PC-9 (cell line): ENCODE data around the gene EVI5L. TPM values are rescaled to one million over a fixed set of nuclear protein-coding genes. Genes with fewer than 3 reads are reported as not detected.

Experiments
- BruUV-seq: library from RNA; stranded (reverse); fragments of 400-500 nt; replicated peaks from 2 replicates; lab custom pipeline; 2021; lab: Mats Ljungman, UMichigan
- CTCF ChIA-PET: fragments of 300-600 bp; sonication (Branson Sonifier 250); formaldehyde crosslinking; loops from one replicate; lab custom pipeline; 2022; ENCODE audit warnings: antibody characterized with exemption; lab: Charles Lee
- POLR2A ChIA-PET: fragments of 300-600 bp; sonication (Branson Sonifier 250); formaldehyde crosslinking; loops from one replicate; lab custom pipeline; 2022; ENCODE audit warnings: antibody characterized with exemption; ENCODE audit not compliant: unreplicated experiment; lab: Charles Lee
- DNase-seq, 2 experiments: peaks; one replicate each; pipeline versions ENCODE4 v3.0.0 to v3.0.0-alpha.2; 2015 to 2022; ENCODE audit warnings: mixed read lengths in 1 of 2
- H2AFZ ChIP-seq: fragments of 200-600 bp; sonication (generic); 2 replicates; pipeline ENCODE4 v1.8.1; 2017; ENCODE audit warnings: antibody characterized with exemption
- H3F3A ChIP-seq: fragments of 200-600 bp; sonication (generic); 2 replicates; pipeline ENCODE4 v1.8.1; 2017; ENCODE audit warnings: antibody characterized with exemption, mild to moderate bottlenecking, low read depth; ENCODE audit not compliant: insufficient read depth
- H3K27ac ChIP-seq: fragments of 200-600 bp; sonication (generic); 2 replicates; pipeline ENCODE4 v1.6.1; 2016; ENCODE audit warnings: mixed run types
- H3K27me3 ChIP-seq: fragments of 200-600 bp; sonication (generic); 2 replicates; pipeline ENCODE4 v1.6.1; 2016; ENCODE audit warnings: low read depth, mixed run types; ENCODE audit not compliant: insufficient read depth
- H3K36me3 ChIP-seq: fragments of 200-600 bp; sonication (generic); 2 replicates; pipeline ENCODE4 v1.6.1; 2016; ENCODE audit warnings: low read depth, mixed run types
- H3K4me1 ChIP-seq: fragments of 200-600 bp; sonication (generic); replicated peaks from 2 replicates; pipeline ENCODE4 v1.6.1; 2016; ENCODE audit warnings: mixed run types; ENCODE audit not compliant: insufficient read depth
- H3K4me2 ChIP-seq: fragments of 200-600 bp; sonication (generic); 2 replicates; pipeline ENCODE4 v1.6.1; 2017; ENCODE audit warnings: mixed run types
- H3K4me3 ChIP-seq: fragments of 200-600 bp; sonication (generic); 2 replicates; pipeline ENCODE4 v1.6.1; 2016; ENCODE audit warnings: mixed run types
- H3K79me2 ChIP-seq: fragments of 200-600 bp; sonication (generic); 2 replicates; pipeline ENCODE4 v1.6.1; 2017; ENCODE audit warnings: low read depth, mixed run types
- H3K9me2 ChIP-seq: fragments of 200-600 bp; sonication (generic); 2 replicates; pipeline ENCODE4 v1.8.1; 2017; ENCODE audit warnings: mild to moderate bottlenecking; ENCODE audit not compliant: insufficient read depth
- H3K9me3 ChIP-seq: fragments of 200-600 bp; sonication (generic); 2 replicates; pipeline ENCODE4 v1.8.1; 2016; ENCODE audit warnings: low read depth; ENCODE audit not compliant: insufficient read depth
- H4K20me1 ChIP-seq: fragments of 200-600 bp; sonication (generic); 2 replicates; pipeline ENCODE4 v1.8.1; 2017; ENCODE audit not compliant: insufficient read depth
- CTCF ChIP-seq: fragments of 200-600 bp; sonication (generic); conservative IDR thresholded peaks from 2 replicates; pipeline ENCODE4 v1.6.1; 2017; ENCODE audit warnings: mixed run types, antibody characterized with exemption, mild to moderate bottlenecking, moderate library complexity
- EZH2 ChIP-seq: fragments of 200-600 bp; sonication (generic); IDR thresholded peaks from 2 replicates; pipeline ENCODE4 v1.8.0; 2017; ENCODE audit warnings: antibody characterized with exemption, low read depth
- intact Hi-C: fragments of 100-400 bp; cut with micrococcal nuclease; formaldehyde crosslinking; loops from one replicate; pipeline ENCODE4 v1.10.0; 2022; ENCODE audit not compliant: unreplicated experiment
- total RNA-seq: library from RNA; stranded (reverse); gene quantifications from 2 replicates; pipeline ENCODE4 v1.2.3, GENCODE V29; 2021

The EVI5L gene
- total RNA-seq, 1 experiment from 2014 or later = 19.2 TPM

- Histone ChIP-seq H2AFZ (no peak overlapping the region), H3K4me1 (peaks cover 35% of the 10 kb centered on the region), H3K9me3 (no peaks in the 10 kb centered on the region), H3K27ac (no peak overlapping the region), H3K79me2 (no peaks in the 10 kb centered on the region), H3F3A (peaks cover 40% of the 10 kb centered on the region), H3K27me3 (no peaks in the 10 kb centered on the region), H3K36me3 (no peaks in the 10 kb centered on the region), H3K4me3 (no peak overlapping the region), H3K4me2 (no peak overlapping the region), H4K20me1 (no peaks in the 10 kb centered on the region), H3K9me2 (no peaks in the 10 kb centered on the region)
- TF ChIP-seq CTCF = no peak
- TF ChIP-seq EZH2 = no peak
- CTCF ChIA-PET = no interaction called here
- POLR2A ChIA-PET = no interaction called here
- intact Hi-C loops = no loop called here
- no TSS peak for BruUV-seq
- DNase-seq = no peak
These were observed 23.8 kb upstream of the EVI5L start for GRCh38 chr19:7806234-7806633.

- peak overlapping the region; percentile 55 for H3K27ac ChIP-seq
- TF ChIP-seq CTCF = no peak
- TF ChIP-seq EZH2 = no peak
- H2AFZ ChIP-seq = no peak overlapping the region
- CTCF ChIA-PET = no interaction called here
- peak overlapping the region; percentile 65 for H3K4me2 ChIP-seq
- peak overlapping the region; percentile 21; the same call in 1 of the 2 replicates for H3K4me3 ChIP-seq
- H3F3A ChIP-seq = peaks cover 44% of the 10 kb centered on the region
- BruUV-seq = no TSS peak
- no peaks in the 10 kb centered on the region for H3K36me3 ChIP-seq
- no peaks in the 10 kb centered on the region for H3K9me2 ChIP-seq
- POLR2A ChIA-PET = no interaction called here
- no peaks in the 10 kb centered on the region for H3K27me3 ChIP-seq
- no peaks in the 10 kb centered on the region for H3K9me3 ChIP-seq
- intact Hi-C loops = no loop called here
- H4K20me1 ChIP-seq = no peaks in the 10 kb centered on the region
- peaks cover 35% of the 10 kb centered on the region for H3K4me1 ChIP-seq
- DNase-seq = peak in 1 of 2 experiments; percentile 65
- no peaks in the 10 kb centered on the region for H3K79me2 ChIP-seq
These were observed 23.1 kb upstream of the EVI5L start for GRCh38 chr19:7806876-7807275.

- Histone ChIP-seq H3K9me2 (no peaks in the 10 kb centered on the region), H3K4me1 (peaks cover 35% of the 10 kb centered on the region), H3K27ac (peak overlapping the region; percentile 55), H2AFZ (no peak overlapping the region), H4K20me1 (no peaks in the 10 kb centered on the region), H3K4me2 (peak overlapping the region; percentile 65), H3F3A (peaks cover 48% of the 10 kb centered on the region), H3K27me3 (no peaks in the 10 kb centered on the region), H3K4me3 (peak overlapping the region; percentile 21; the same call in 1 of the 2 replicates), H3K79me2 (no peaks in the 10 kb centered on the region), H3K9me3 (no peaks in the 10 kb centered on the region), H3K36me3 (no peaks in the 10 kb centered on the region)
- peak in 1 of 2 experiments; percentile 84 for DNase-seq
- CTCF ChIA-PET = interaction anchor here (0.6 kb wide), 1 partner anchor 170 kb away, joined by 5 read pairs; no protein-coding TSS in a partner anchor
- intact Hi-C loops = no loop called here
- TF ChIP-seq EZH2 (no peak), CTCF (no peak)
- no TSS peak for BruUV-seq
- POLR2A ChIA-PET = interaction anchor here (0.7 kb wide), 1 partner anchor 182 kb away, joined by 19 read pairs; no protein-coding TSS in a partner anchor
These were observed 21.9 kb upstream of the EVI5L start for GRCh38 chr19:7808108-7808507.
